HEK293 (cell line): ENCODE measurements around the gene CDH12.

Experiments
- CTCF ChIA-PET: fragments of 350-600 bp; formaldehyde crosslinking; extraction: SDS; loops from one replicate; lab custom pipeline; 2021; ENCODE audit warnings: antibody characterized with exemption; lab: Yijun Ruan, JAX
- POLR2A ChIA-PET: fragments of 300-600 bp; formaldehyde crosslinking; extraction: SDS; loops from one replicate; lab custom pipeline; 2020; ENCODE audit warnings: antibody characterized with exemption, inconsistent platforms; lab: Yijun Ruan, JAX
- H3K27ac ChIP-seq: fragments of 200-500 bp; sonication (Bioruptor generic); 2 replicates; pipeline ENCODE4 v1.5.1; 2014; ENCODE audit warnings: low read depth, low read length, control low read depth, inconsistent platforms; ENCODE audit errors: extremely low read depth
- H3K36me3 ChIP-seq, 2 experiments: fragments of 200-500 bp in 1 of 2; sonication (Bioruptor generic) in 1 of 2; 1 replicate in 1 of 2; 2 replicates in 1 of 2; pipeline ENCODE4 v1.5.1; 2014 to 2017; ENCODE audit warnings: inconsistent platforms in 2 of 2, low read length in 2 of 2; ENCODE audit not compliant: control insufficient read depth in 2 of 2, insufficient read depth in 1 of 2
- H3K4me1 ChIP-seq: fragments of 200-500 bp; sonication (Bioruptor generic); 2 replicates; pipeline ENCODE4 v1.5.1; 2014; ENCODE audit warnings: mild to moderate bottlenecking, low read length, inconsistent platforms; ENCODE audit not compliant: control insufficient read depth, insufficient read depth
- H3K4me3 ChIP-seq: 2 replicates; pipeline ENCODE4 v1.5.1; 2011; ENCODE audit warnings: low read depth, mild to moderate bottlenecking, control low read depth, low read length, moderate library complexity
- H3K9me3 ChIP-seq: fragments of 200-500 bp; sonication (Bioruptor generic); 2 replicates; pipeline ENCODE4 v1.5.1; 2014; ENCODE audit warnings: low read depth, low read length, inconsistent platforms; ENCODE audit not compliant: control insufficient read depth, insufficient read depth
- BCL6B ChIP-seq: fragments of 450-650 bp; formaldehyde crosslinking; IDR thresholded peaks from 2 replicates; pipeline ENCODE4 v1.5.1; 2017; ENCODE audit warnings: missing biosample characterization, missing genetic modification characterization
- TCF7L2 ChIP-seq: IDR thresholded peaks from 2 replicates; pipeline ENCODE4 v1.6.1; 2011; ENCODE audit warnings: low read depth, mild to moderate bottlenecking, inconsistent platforms, low read length, moderate library complexity, borderline replicate concordance
- TRIM28 ChIP-seq: IDR thresholded peaks from 2 replicates; pipeline ENCODE4 v1.6.1; 2011; ENCODE audit warnings: low read length, control low read depth, borderline replicate concordance
- ZBTB49 ChIP-seq: fragments of 450-650 bp; formaldehyde crosslinking; IDR thresholded peaks from 2 replicates; pipeline ENCODE4 v1.5.1; 2016; ENCODE audit warnings: missing biosample characterization, missing genetic modification characterization, low read depth
- ZNF112 ChIP-seq: fragments of 450-650 bp; formaldehyde crosslinking; IDR thresholded peaks from 2 replicates; pipeline ENCODE4 v1.5.0; 2017; ENCODE audit warnings: missing biosample characterization, missing genetic modification characterization
- ZNF19 ChIP-seq: fragments of 450-650 bp; formaldehyde crosslinking; IDR thresholded peaks from 2 replicates; pipeline ENCODE4; 2016; ENCODE audit warnings: missing biosample characterization, missing genetic modification characterization, low read depth
- ZNF2 ChIP-seq: fragments of 450-650 bp; formaldehyde crosslinking; IDR thresholded peaks from 2 replicates; pipeline ENCODE4 v1.5.1; 2016; ENCODE audit warnings: missing biosample characterization, missing genetic modification characterization
- ZNF211 ChIP-seq: fragments of 450-650 bp; formaldehyde crosslinking; IDR thresholded peaks from 2 replicates; pipeline ENCODE4 v1.5.1; 2016; ENCODE audit warnings: low read depth, missing biosample characterization, missing genetic modification characterization
- ZNF266 ChIP-seq: fragments of 450-650 bp; formaldehyde crosslinking; IDR thresholded peaks from 2 replicates; pipeline ENCODE4 v1.5.1; 2016; ENCODE audit warnings: missing biosample characterization, missing genetic modification characterization, low read depth
- ZNF280D ChIP-seq: fragments of 450-650 bp; formaldehyde crosslinking; IDR thresholded peaks from 2 replicates; pipeline ENCODE4 v1.5.1; 2016; ENCODE audit warnings: missing biosample characterization, missing genetic modification characterization
- ZNF292 ChIP-seq: fragments of 450-650 bp; formaldehyde crosslinking; IDR thresholded peaks from 2 replicates; pipeline ENCODE4 v1.5.1; 2016; ENCODE audit warnings: low read depth, missing biosample characterization, missing genetic modification characterization, borderline replicate concordance
- ZNF394 ChIP-seq: fragments of 450-650 bp; formaldehyde crosslinking; IDR thresholded peaks from 2 replicates; pipeline ENCODE4 v1.5.1; 2016; ENCODE audit warnings: missing biosample characterization, missing genetic modification characterization, mild to moderate bottlenecking, moderate library complexity, borderline replicate concordance
- ZNF423 ChIP-seq: fragments of 450-650 bp; formaldehyde crosslinking; IDR thresholded peaks from 2 replicates; pipeline ENCODE4 v1.5.1; 2016; ENCODE audit warnings: missing biosample characterization, missing genetic modification characterization
- ZNF510 ChIP-seq: fragments of 450-650 bp; formaldehyde crosslinking; IDR thresholded peaks from 2 replicates; pipeline ENCODE4 v1.5.1; 2018; ENCODE audit warnings: mild to moderate bottlenecking, missing genetic modification characterization, missing biosample characterization; ENCODE audit not compliant: insufficient replicate concordance
- ZNF530 ChIP-seq: fragments of 450-650 bp; formaldehyde crosslinking; IDR thresholded peaks from 2 replicates; pipeline ENCODE4 v1.5.1; 2016; ENCODE audit warnings: low read depth, missing biosample characterization, missing genetic modification characterization
- ZNF639 ChIP-seq: fragments of 450-650 bp; formaldehyde crosslinking; IDR thresholded peaks from 2 replicates; pipeline ENCODE4 v1.5.1; 2016; ENCODE audit warnings: missing biosample characterization, missing genetic modification characterization
- ZNF830 ChIP-seq: fragments of 450-650 bp; IDR thresholded peaks from 2 replicates; pipeline ENCODE4 v1.5.0; 2018; ENCODE audit warnings: missing biosample characterization, missing genetic modification characterization, low read depth, mild to moderate bottlenecking, moderate library complexity
- ZSCAN18 ChIP-seq: fragments of 450-650 bp; formaldehyde crosslinking; IDR thresholded peaks from 2 replicates; pipeline ENCODE4 v1.5.1; 2016; ENCODE audit warnings: missing biosample characterization, missing genetic modification characterization

The CDH12 gene

GRCh38 chr5:22102823-22103359, 750.3 kb downstream of the CDH12 start (continued):
- TF ChIP-seq ZNF112 (tag by site-specific recombination), result no peak

GRCh38 chr5:22088517-22088916, 764.6 kb downstream of the CDH12 start:
- Histone ChIP-seq H3K9me3 (no peaks in the 10 kb centered on the region), H3K4me3 (no peak overlapping the region), H3K4me1 (no peaks in the 10 kb centered on the region), H3K36me3 (no peaks in the 10 kb centered on the region), H3K27ac (no peak overlapping the region)
- ChIA-PET POLR2A (no interaction called here), CTCF (no interaction called here)
- TF ChIP-seq ZNF211 (tag by site-specific recombination) (no peak), ZNF423 (tag by site-specific recombination) (no peak), ZNF530 (tag by site-specific recombination) (no peak), TCF7L2 (peak; percentile 21; the same call in 1 of the 2 replicates), ZNF639 (tag by site-specific recombination) (no peak), TRIM28 (peak; percentile 46; the same call in 1 of the 2 replicates), ZNF266 (no peak), ZNF292 (no peak), ZNF2 (no peak), ZNF19 (tag by site-specific recombination) (no peak), ZNF830 (no peak), ZBTB49 (tag by site-specific recombination) (no peak), ZSCAN18 (tag by site-specific recombination) (no peak), ZNF394 (no peak), BCL6B (tag by site-specific recombination) (no peak), ZNF280D (no peak), ZNF510 (tag by site-specific recombination) (no peak)
